ENCODE measurements around the gene NLRC5. TPM values are rescaled to one million over a fixed set of nuclear protein-coding genes. Genes with fewer than 3 reads are reported as not detected.

NLRC5 gene
- total RNA-seq, 1 experiment from 2014 or later, result 2.4 TPM

DNA sequence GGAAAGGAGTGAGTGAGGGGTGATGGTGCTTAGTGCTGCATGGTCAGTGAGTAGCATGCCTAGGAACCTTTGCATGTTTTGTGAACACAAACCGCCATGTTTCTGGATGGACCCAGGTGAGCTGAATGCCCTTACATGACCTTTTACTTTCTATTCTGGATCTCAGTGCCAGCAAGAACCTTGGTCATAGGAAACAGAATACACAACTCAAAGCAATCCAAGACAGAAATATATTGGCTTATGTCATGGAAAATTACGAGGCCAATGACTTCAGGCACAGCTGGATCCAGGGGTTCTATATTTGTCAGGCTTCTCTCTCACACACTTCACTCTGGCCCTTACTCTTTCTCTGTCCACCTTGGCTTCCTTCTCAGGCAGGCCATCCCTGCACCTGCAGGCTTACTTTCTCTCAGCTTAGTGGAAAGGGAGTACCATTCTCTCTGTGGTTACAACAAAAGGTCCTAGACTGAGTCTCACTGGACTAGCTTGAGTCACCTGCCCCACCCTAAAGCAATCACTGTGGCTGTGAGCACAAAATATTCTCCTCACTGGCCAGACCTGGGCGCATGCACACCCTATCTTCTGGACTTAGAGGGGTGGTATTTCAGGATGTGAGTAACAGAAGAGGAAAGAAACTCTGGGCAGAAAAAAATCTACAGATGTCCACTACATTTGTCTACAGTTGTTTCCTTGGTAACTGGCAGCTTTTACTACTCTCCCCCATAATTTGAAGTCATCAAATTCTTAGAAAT is 82.7 kb downstream of the NLRC5 start:
- no peak overlapping the region for H2BK20ac ChIP-seq (ENCODE audit: low read depth, low read length, poor library complexity, severe bottlenecking)

More for the DNA sequence above, 82.7 kb downstream of the NLRC5 start:
- Histone ChIP-seq H2BK15ac (ENCODE audit: low read depth, low read length) (no peak overlapping the region), H2AK5ac (ENCODE audit: insufficient read length, low read length) (no peak overlapping the region), H3K18ac (ENCODE audit: insufficient read length, low read depth, low read length) (no peak overlapping the region), H3K27me3 (ENCODE audit: insufficient read depth, low read length) (no peaks in the 10 kb centered on the region), H3K23ac (ENCODE audit: insufficient read length, low read depth, low read length) (no peak overlapping the region), H3K23me2 (ENCODE audit: insufficient read length, low read depth, low read length, poor library complexity, severe bottlenecking) (no peaks in the 10 kb centered on the region), H3K79me2 (ENCODE audit: insufficient read depth, low read length) (no peaks in the 10 kb centered on the region), H3K56ac (ENCODE audit: insufficient read length, low read depth, low read length) (no peak overlapping the region), H2BK120ac (ENCODE audit: low read depth, low read length, poor library complexity, severe bottlenecking) (no peak overlapping the region), H4K20me1 (ENCODE audit: control insufficient read depth, insufficient read depth, insufficient read length) (no peaks in the 10 kb centered on the region), H3K4me1 (ENCODE audit: insufficient read depth, low read length) (no peaks in the 10 kb centered on the region; the same call in 1 of the 2 replicates), H2BK5ac (ENCODE audit: insufficient read length, low read length) (no peak overlapping the region), H3K27ac (ENCODE audit: insufficient read length, low read depth, low read length) (no peak overlapping the region), H4K5ac (ENCODE audit: insufficient read length, low read depth, low read length) (no peak overlapping the region), H2AFZ (ENCODE audit: low read length) (no peak overlapping the region), H3K9ac (ENCODE audit: extremely low read depth, insufficient read length, low read length) (no peak overlapping the region), H3K9me3 (ENCODE audit: control insufficient read depth, low read depth, low read length) (no peaks in the 10 kb centered on the region), H4K91ac (ENCODE audit: insufficient read length, low read depth, low read length) (no peak overlapping the region), H3K4me2 (ENCODE audit: insufficient read depth, insufficient read length, low read length) (no peak overlapping the region), H3T11ph (ENCODE audit: low read length) (no peak overlapping the region), H3K4ac (ENCODE audit: low read depth, low read length) (no peak overlapping the region), H2BK12ac (ENCODE audit: insufficient read length, low read depth, low read length) (no peak overlapping the region), H3K14ac (ENCODE audit: insufficient read depth, low read length) (no peak overlapping the region), H4K8ac (replicated peaks; ENCODE audit: insufficient read length, low read depth, low read length) (no peak overlapping the region), H3K79me1 (ENCODE audit: insufficient read depth, low read depth, low read length, poor library complexity, severe bottlenecking) (no peaks in the 10 kb centered on the region)
- H3K4me1 Mint-ChIP-seq, result peaks cover 12 to 19% of the 10 kb centered on the region in 2 experiments; a peak in 3 of 4 replicates
- TF ChIP-seq, protein P1, sequence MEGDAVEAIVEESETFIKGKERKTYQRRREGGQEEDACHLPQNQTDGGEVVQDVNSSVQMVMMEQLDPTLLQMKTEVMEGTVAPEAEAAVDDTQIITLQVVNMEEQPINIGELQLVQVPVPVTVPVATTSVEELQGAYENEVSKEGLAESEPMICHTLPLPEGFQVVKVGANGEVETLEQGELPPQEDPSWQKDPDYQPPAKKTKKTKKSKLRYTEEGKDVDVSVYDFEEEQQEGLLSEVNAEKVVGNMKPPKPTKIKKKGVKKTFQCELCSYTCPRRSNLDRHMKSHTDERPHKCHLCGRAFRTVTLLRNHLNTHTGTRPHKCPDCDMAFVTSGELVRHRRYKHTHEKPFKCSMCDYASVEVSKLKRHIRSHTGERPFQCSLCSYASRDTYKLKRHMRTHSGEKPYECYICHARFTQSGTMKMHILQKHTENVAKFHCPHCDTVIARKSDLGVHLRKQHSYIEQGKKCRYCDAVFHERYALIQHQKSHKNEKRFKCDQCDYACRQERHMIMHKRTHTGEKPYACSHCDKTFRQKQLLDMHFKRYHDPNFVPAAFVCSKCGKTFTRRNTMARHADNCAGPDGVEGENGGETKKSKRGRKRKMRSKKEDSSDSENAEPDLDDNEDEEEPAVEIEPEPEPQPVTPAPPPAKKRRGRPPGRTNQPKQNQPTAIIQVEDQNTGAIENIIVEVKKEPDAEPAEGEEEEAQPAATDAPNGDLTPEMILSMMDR (conservative IDR thresholded peaks at IDR 0.05), result no peak
- no peak for DNase-seq
- no peak overlapping the region for H3K4me3 Mint-ChIP-seq
- no peaks in the 10 kb centered on the region for H3K36me3 Mint-ChIP-seq (ENCODE audit: insufficient read depth in 1 of 3, low read depth in 3 of 3)
- H3K27me3 Mint-ChIP-seq (ENCODE audit: low read depth), result peaks cover 7% of the 10 kb centered on the region
- no CpG with 5 or more reads among the region's 3 CpGs for WGBS (ENCODE audit: extremely low coverage, insufficient read length, low lambda C conversion rate)
- no peak overlapping the region for H3K27ac Mint-ChIP-seq
- H3K9me3 Mint-ChIP-seq, result peaks cover 0 to 5% of the 10 kb centered on the region in 2 experiments; a peak in 2 of 5 replicates

Measured in H9 (cell line).